ENCODE data around the gene ARHGAP28. TPM values are rescaled to one million over a fixed set of nuclear protein-coding genes. Genes with fewer than 3 reads are reported as not detected.
"Not testable (repeated sequence)": the region's sequence is repeated elsewhere in the genome, so short reads cannot be mapped to it uniquely, and the experiment has no call there.

Gene ARHGAP28
- total RNA-seq, 1 experiment from 2014 or later: not detected

GRCh38 chr18:6923220-6923619 is 193.7 kb downstream of the ARHGAP28 start:
- no peaks in the 10 kb centered on the region for H4K20me1 ChIP-seq (ENCODE audit: insufficient read depth, low read depth, low read length)
- no peaks in the 10 kb centered on the region for H3K36me3 ChIP-seq (ENCODE audit: insufficient read depth, low read length)
- H2AFZ ChIP-seq (ENCODE audit: low read length): no peak overlapping the region
- H3K4me3 ChIP-seq (ENCODE audit: low read length): no peak overlapping the region
- no peaks in the 10 kb centered on the region for H3K79me2 ChIP-seq (ENCODE audit: low read length)
- H3K4me1 ChIP-seq (ENCODE audit: low read length): no peaks in the 10 kb centered on the region
- no peak overlapping the region for H3K4me2 ChIP-seq (ENCODE audit: low read depth, low read length, poor library complexity, severe bottlenecking)
- no peak overlapping the region for H3K9ac ChIP-seq (ENCODE audit: low read length)
- peak; percentile 14 for DNase-seq
- no peak overlapping the region for H3K27ac ChIP-seq (ENCODE audit: low read length)
- no peaks in the 10 kb centered on the region; the same call in 1 of the 2 replicates for H3K9me3 ChIP-seq (ENCODE audit: low read length)
- H3K9me2 ChIP-seq (replicated peaks; ENCODE audit: insufficient read depth, low read length): no peaks in the 10 kb centered on the region; the same call in 1 of the 2 replicates
- no peaks in the 10 kb centered on the region for H3K27me3 ChIP-seq (ENCODE audit: low read length)

GRCh38 chr18:6927153-6927552 is 197.6 kb downstream of the ARHGAP28 start:
- Histone ChIP-seq H3K4me1 (ENCODE audit: low read length) (no peaks in the 10 kb centered on the region), H3K36me3 (ENCODE audit: insufficient read depth, low read length) (no peaks in the 10 kb centered on the region), H4K20me1 (ENCODE audit: insufficient read depth, low read depth, low read length) (no peaks in the 10 kb centered on the region), H3K9ac (ENCODE audit: low read length) (no peak overlapping the region), H3K9me3 (ENCODE audit: low read length) (no peaks in the 10 kb centered on the region; the same call in 1 of the 2 replicates), H3K79me2 (ENCODE audit: low read length) (no peaks in the 10 kb centered on the region), H3K9me2 (replicated peaks; ENCODE audit: insufficient read depth, low read length) (no peaks in the 10 kb centered on the region; the same call in 1 of the 2 replicates), H3K4me3 (ENCODE audit: low read length) (no peak overlapping the region), H3K4me2 (ENCODE audit: low read depth, low read length, poor library complexity, severe bottlenecking) (no peak overlapping the region), H2AFZ (ENCODE audit: low read length) (no peak overlapping the region), H3K27ac (ENCODE audit: low read length) (no peak overlapping the region), H3K27me3 (ENCODE audit: low read length) (no peaks in the 10 kb centered on the region)
- no peak for DNase-seq

- Histone ChIP-seq H3K27ac (ENCODE audit: low read length) (no peak overlapping the region), H3K9me2 (replicated peaks; ENCODE audit: insufficient read depth, low read length) (no peaks in the 10 kb centered on the region; the same call in 1 of the 2 replicates)
Observed at GRCh38 chr18:6928359-6928758, 198.8 kb downstream of the ARHGAP28 start.

GRCh38 chr18:6929370-6930102 is 200.0 kb downstream of the ARHGAP28 start:
- Histone ChIP-seq H3K9ac (ENCODE audit: low read length) (no peak overlapping the region), H3K36me3 (ENCODE audit: insufficient read depth, low read length) (no peaks in the 10 kb centered on the region), H2AFZ (ENCODE audit: low read length) (no peak overlapping the region), H3K9me3 (ENCODE audit: low read length) (no peaks in the 10 kb centered on the region; the same call in 1 of the 2 replicates), H3K27ac (ENCODE audit: low read length) (no peak overlapping the region), H3K4me1 (ENCODE audit: low read length) (no peaks in the 10 kb centered on the region), H3K27me3 (ENCODE audit: low read length) (no peaks in the 10 kb centered on the region), H3K4me3 (ENCODE audit: low read length) (no peak overlapping the region), H4K20me1 (ENCODE audit: insufficient read depth, low read depth, low read length) (no peaks in the 10 kb centered on the region), H3K4me2 (ENCODE audit: low read depth, low read length, poor library complexity, severe bottlenecking) (no peak overlapping the region), H3K79me2 (ENCODE audit: low read length) (no peaks in the 10 kb centered on the region), H3K9me2 (replicated peaks; ENCODE audit: insufficient read depth, low read length) (no peaks in the 10 kb centered on the region)
- no peak for DNase-seq

More at GRCh38 chr18:6928359-6928758, 198.8 kb downstream of the ARHGAP28 start:
- Histone ChIP-seq H3K27me3 (ENCODE audit: low read length) (no peaks in the 10 kb centered on the region), H3K9ac (ENCODE audit: low read length) (no peak overlapping the region), H3K4me3 (ENCODE audit: low read length) (no peak overlapping the region), H3K36me3 (ENCODE audit: insufficient read depth, low read length) (no peaks in the 10 kb centered on the region), H3K79me2 (ENCODE audit: low read length) (no peaks in the 10 kb centered on the region), H3K4me1 (ENCODE audit: low read length) (no peaks in the 10 kb centered on the region), H3K4me2 (ENCODE audit: low read depth, low read length, poor library complexity, severe bottlenecking) (no peak overlapping the region), H4K20me1 (ENCODE audit: insufficient read depth, low read depth, low read length) (no peaks in the 10 kb centered on the region), H3K9me3 (ENCODE audit: low read length) (no peaks in the 10 kb centered on the region; the same call in 1 of the 2 replicates), H2AFZ (ENCODE audit: low read length) (no peak overlapping the region)
- DNase-seq: peak; percentile 15

- Histone ChIP-seq H3K4me2 (ENCODE audit: low read depth, low read length, poor library complexity, severe bottlenecking) (no peak overlapping the region), H3K36me3 (ENCODE audit: insufficient read depth, low read length) (no peaks in the 10 kb centered on the region), H3K9me3 (ENCODE audit: low read length) (no peaks in the 10 kb centered on the region), H3K79me2 (ENCODE audit: low read length) (no peaks in the 10 kb centered on the region), H3K27ac (ENCODE audit: low read length) (no peak overlapping the region), H3K9ac (ENCODE audit: low read length) (no peak overlapping the region), H4K20me1 (ENCODE audit: insufficient read depth, low read depth, low read length) (no peaks in the 10 kb centered on the region), H2AFZ (ENCODE audit: low read length) (no peak overlapping the region), H3K9me2 (replicated peaks; ENCODE audit: insufficient read depth, low read length) (no peaks in the 10 kb centered on the region), H3K4me1 (ENCODE audit: low read length) (no peaks in the 10 kb centered on the region), H3K27me3 (ENCODE audit: low read length) (no peaks in the 10 kb centered on the region), H3K4me3 (ENCODE audit: low read length) (no peak overlapping the region)
- DNase-seq: no peak
Observed at GRCh38 chr18:6934859-6935258, 205.3 kb downstream of the ARHGAP28 start.

- Histone ChIP-seq H3K4me1 (ENCODE audit: low read length) (no peaks in the 10 kb centered on the region), H3K9ac (ENCODE audit: low read length) (no peak overlapping the region), H3K4me3 (ENCODE audit: low read length) (no peak overlapping the region), H3K36me3 (ENCODE audit: insufficient read depth, low read length) (no peaks in the 10 kb centered on the region), H4K20me1 (ENCODE audit: insufficient read depth, low read depth, low read length) (no peaks in the 10 kb centered on the region), H3K27ac (ENCODE audit: low read length) (no peak overlapping the region), H3K79me2 (ENCODE audit: low read length) (no peaks in the 10 kb centered on the region), H3K9me2 (replicated peaks; ENCODE audit: insufficient read depth, low read length) (no peaks in the 10 kb centered on the region), H3K9me3 (ENCODE audit: low read length) (no peaks in the 10 kb centered on the region), H3K27me3 (ENCODE audit: low read length) (no peaks in the 10 kb centered on the region), H2AFZ (ENCODE audit: low read length) (no peak overlapping the region), H3K4me2 (ENCODE audit: low read depth, low read length, poor library complexity, severe bottlenecking) (no peak overlapping the region)
- DNase-seq: no peak
Observed at GRCh38 chr18:6938003-6938402, 208.5 kb downstream of the ARHGAP28 start.

- H4K20me1 ChIP-seq (ENCODE audit: insufficient read depth, low read depth, low read length); H3K27me3 ChIP-seq (ENCODE audit: low read length); H3K36me3 ChIP-seq (ENCODE audit: insufficient read depth, low read length); DNase-seq; H3K79me2 ChIP-seq (ENCODE audit: low read length); H3K4me3 ChIP-seq (ENCODE audit: low read length); H2AFZ ChIP-seq (ENCODE audit: low read length); H3K9me2 ChIP-seq (replicated peaks; ENCODE audit: insufficient read depth, low read length); H3K9ac ChIP-seq (ENCODE audit: low read length); H3K27ac ChIP-seq (ENCODE audit: low read length); H3K4me1 ChIP-seq (ENCODE audit: low read length); H3K4me2 ChIP-seq (ENCODE audit: low read depth, low read length, poor library complexity, severe bottlenecking); H3K9me3 ChIP-seq (ENCODE audit: low read length): not testable (repeated sequence)
Observed at GRCh38 chr18:6938403-6938802, 208.9 kb downstream of the ARHGAP28 start.

GRCh38 chr18:6939972-6940371 is 210.5 kb downstream of the ARHGAP28 start:
- no peak overlapping the region for H3K27ac ChIP-seq (ENCODE audit: low read length)
- DNase-seq: no peak
- H3K4me2 ChIP-seq (ENCODE audit: low read depth, low read length, poor library complexity, severe bottlenecking): no peak overlapping the region
- no peaks in the 10 kb centered on the region for H3K36me3 ChIP-seq (ENCODE audit: insufficient read depth, low read length)
- H3K4me1 ChIP-seq (ENCODE audit: low read length): no peaks in the 10 kb centered on the region
- H3K9me2 ChIP-seq (replicated peaks; ENCODE audit: insufficient read depth, low read length): no peaks in the 10 kb centered on the region
- no peak overlapping the region for H3K9ac ChIP-seq (ENCODE audit: low read length)
- H3K9me3 ChIP-seq (ENCODE audit: low read length): no peaks in the 10 kb centered on the region
- no peaks in the 10 kb centered on the region for H3K27me3 ChIP-seq (ENCODE audit: low read length)
- H3K4me3 ChIP-seq (ENCODE audit: low read length): no peak overlapping the region
- H3K79me2 ChIP-seq (ENCODE audit: low read length): no peaks in the 10 kb centered on the region
- no peak overlapping the region for H2AFZ ChIP-seq (ENCODE audit: low read length)
- no peaks in the 10 kb centered on the region for H4K20me1 ChIP-seq (ENCODE audit: insufficient read depth, low read depth, low read length)
